NCI-H345 treated with DMSO at 0.1 percent for 48 hours (cell line): ENCODE results near the gene ERBB4.
"Not testable (repeated sequence)": the region's sequence is repeated elsewhere in the genome, so short reads cannot be mapped to it uniquely, and the experiment has no call there.

ENCODE experiments used
- DNase-seq: peaks from one replicate; lab custom pipeline; 2025; ENCODE audit not compliant: unreplicated experiment; lab: John Stamatoyannopoulos, UW

ERBB4 gene

DNA sequence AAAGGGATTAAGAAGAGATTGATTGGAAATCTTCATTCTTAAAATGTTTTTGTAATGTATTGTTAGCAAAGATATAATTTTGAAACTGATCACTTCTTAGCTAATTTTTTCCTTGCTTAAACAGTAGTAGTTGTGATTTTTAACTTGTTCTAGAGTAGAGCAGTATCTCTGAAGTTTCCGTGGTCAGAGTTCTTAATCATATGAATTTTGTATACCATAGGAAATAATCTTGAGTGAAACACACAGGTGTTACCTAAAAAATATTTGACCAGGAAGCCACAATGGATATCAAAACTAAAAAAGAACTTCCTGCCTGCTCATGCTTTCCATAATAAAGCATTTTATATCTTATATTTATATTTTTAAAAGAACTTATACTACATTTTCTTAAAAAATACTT is 907.1 kb downstream of the ERBB4 start:
- DNase-seq: no peak

DNA sequence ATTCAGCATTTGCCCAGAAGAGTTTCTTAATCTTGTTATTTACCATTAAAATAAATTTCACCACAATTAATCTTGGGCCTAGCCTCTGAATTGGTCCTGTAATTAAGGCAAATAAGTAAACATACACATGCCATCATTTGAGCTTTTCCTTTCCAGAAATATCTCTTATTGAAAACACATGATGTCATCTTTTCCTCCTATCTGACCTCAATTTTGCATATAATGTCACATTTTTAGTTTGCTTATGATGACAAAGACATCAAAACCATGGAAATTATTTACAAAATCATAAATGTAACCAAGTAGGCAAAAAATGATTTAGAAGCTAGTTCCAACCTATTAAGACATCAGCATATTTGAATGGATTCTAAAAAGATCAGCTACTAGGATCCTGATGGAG is 915.5 kb downstream of the ERBB4 start:
- no peak for DNase-seq

DNA sequence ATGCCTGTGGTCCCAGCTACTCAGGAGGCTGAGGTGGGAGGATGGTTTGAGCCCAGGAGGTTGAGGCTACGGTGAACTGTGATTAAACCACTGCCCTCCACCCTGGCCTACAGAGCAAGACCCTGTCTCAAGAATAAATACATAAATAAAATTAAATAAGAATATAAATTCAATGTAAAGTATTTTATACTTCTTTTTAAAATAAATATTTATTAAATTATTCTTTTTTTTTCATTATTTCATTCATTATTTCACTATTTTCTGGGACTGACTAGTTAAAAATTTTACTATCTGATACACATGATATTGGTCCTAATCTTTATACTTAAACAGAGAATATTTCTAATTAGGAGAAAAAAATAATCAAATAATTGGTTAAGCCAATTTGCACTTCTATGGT is 917.6 kb downstream of the ERBB4 start:
- DNase-seq: no peak

DNA sequence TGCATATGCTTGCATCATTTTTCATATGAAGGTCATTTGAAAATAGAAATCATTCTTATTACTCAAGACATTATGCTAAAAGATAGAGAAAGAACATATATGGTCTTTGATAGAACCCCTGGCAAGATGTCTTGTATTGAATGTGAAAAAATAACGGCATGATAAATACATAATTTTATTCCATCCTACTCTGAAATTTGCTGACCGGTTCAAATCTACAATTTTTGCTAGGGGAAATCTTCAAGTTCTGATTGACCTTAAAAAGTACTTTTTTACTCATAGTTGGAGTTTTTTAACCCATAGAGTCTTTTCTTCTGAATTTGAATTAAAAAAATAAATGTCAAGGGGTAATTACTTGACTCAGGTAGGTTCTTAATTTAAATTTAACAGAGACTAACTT is 920.8 kb downstream of the ERBB4 start:
- no peak for DNase-seq

DNA sequence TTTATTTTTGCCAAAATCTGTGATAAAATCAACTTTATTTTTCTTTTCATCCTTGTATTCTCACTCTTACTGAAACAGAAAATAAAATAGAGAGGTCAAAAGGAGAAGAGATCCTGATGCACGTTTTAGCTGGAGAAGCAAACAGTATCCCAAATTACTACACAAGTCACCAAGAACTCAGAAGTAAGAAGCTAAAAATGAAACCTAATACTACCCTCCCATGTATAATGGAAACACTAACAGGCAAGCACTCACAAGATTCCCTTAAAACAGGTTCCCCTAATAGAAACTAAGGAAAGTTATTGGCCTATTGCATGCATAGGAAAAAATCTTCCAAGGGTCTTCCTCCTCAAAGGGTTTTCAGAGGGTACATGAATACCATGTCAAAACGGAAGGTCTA is 927.0 kb downstream of the ERBB4 start:
- DNase-seq: no peak

DNA sequence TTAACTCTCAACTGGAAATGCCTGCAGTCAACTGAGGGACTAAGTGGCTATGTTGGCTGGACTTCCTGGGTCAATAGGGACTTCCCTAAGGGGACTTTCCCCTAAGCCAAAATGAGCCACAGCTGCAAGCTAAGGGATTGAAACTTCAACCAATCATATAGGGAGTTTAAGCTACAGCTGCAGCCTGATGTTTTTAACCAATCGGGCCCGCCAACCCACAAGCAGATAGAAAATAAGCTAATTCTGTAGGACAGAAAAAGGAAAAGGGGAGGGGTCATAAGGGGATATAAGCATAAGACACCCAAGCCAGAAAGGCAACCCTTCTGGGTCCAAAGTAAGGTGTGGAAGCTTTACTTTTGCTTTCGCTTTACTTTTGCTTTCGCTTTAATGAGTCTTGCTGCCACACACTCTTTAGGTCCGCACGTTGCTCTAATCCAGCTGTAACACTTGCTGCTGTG is 927.5 kb downstream of the ERBB4 start:
- peak; percentile 6 for DNase-seq

DNA sequence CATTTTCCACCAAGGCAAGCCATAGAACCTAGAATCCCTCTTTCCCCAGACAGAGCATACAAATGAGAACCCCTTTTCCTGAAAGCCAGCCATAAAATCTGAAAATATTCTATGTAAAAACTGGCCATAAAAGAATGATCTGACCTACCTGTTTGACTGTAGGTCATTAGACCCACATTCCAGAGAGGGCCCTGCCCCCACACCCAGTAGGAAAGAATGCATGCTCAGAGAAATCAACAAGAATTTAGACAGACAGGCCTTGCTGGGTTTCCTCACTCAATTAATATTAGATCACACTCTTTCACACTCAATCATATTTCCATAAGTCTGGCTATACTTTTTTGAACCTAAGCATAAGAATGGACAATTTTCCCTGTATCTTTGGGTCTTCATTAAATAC is 929.5 kb downstream of the ERBB4 start:
- DNase-seq: no peak

DNA sequence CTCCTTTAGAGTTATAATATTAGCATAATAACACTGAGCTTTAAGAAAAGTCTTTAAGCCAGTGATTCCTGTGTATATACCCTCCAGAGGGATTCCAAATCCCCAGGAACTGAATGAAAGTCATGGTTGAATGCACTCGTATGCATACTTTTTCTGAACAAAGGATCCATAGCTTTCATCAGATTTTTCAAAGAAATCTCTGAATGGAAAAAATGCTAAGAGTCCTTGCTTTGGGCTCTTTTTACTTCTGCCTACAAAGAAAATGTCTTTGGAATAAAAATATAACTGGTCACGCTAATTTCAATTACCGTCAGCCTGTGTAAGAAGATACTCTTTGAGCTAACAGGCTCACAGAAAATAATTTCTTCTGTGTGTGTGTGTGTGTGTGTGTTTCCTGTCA is 939.5 kb downstream of the ERBB4 start:
- DNase-seq: no peak

DNA sequence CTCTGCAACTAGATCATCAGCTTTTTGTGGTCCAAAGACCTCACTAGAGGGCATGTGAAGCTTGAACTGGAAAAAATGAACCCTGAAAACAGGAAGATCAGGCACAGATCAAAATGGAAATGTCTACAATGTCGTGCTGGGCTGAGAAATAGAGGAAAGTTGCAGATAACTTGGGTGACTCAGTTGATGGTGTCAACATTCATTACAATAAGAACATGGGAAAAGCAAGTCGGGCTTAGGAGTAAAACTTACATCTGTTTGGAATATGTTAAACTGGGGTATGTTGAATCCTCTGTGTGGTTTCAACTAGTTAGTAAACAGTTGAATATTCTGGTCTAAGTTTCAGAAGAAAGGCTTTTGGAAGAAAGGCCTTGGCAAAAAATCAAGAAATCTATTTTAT is 940.4 kb downstream of the ERBB4 start:
- DNase-seq: no peak

DNA sequence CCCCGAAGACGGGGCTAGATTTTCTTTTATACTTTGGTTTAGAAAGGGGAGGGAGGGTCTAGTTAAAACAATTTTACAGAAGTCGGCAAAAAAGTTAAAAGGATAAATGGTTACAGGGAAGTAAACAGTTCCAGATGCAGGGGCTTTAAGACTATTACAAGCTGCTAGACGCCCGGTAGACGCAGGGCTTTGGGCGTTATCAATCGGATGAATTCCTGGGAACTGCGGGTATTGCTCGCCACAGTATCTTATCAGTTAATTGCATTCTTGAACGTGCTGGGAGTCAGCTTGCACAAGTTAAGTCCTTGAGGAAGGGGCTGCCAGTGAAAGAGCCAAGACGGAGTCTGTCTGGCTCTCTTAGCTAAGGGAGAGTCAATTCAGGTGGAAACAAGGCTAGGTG is 946.6 kb downstream of the ERBB4 start:
- DNase-seq: not testable (repeated sequence)

DNA sequence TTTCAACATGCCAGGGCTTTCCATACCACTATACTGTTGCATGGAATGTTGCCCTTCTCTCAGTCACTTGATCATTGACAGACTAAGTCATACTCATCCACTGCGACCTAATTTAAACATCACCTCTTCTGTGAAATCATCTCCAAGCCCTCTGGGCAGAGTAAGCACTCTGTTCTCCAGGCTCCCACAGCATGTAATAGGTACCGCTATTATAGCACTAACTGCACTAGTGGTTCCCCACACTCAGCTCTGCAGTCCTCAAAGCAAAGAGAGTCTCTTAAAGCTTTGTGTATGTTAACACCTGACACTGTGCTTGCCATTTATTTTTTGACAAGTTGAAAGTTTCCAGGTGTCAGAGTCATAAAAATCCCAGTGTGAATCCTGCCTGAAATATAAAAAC is 947.2 kb downstream of the ERBB4 start:
- DNase-seq: no peak

DNA sequence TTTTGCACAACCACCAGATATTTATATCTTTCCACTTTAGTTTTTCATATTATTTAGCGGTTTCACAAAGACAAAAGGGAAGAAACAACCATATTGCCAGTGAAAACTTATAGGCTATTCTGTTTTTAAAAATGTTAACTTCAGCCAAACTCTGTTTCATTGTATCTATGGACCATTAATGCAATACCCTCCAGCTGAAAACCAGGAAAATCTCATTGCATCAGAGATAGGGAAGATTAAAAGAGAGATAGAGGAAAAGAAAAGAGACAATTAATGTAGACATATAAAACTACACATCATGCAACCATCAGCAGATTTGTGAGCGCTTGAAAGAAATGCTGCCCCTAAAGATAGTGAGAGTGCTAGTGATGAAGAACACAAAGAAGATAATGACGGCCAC is 970.2 kb downstream of the ERBB4 start:
- no peak for DNase-seq

DNA sequence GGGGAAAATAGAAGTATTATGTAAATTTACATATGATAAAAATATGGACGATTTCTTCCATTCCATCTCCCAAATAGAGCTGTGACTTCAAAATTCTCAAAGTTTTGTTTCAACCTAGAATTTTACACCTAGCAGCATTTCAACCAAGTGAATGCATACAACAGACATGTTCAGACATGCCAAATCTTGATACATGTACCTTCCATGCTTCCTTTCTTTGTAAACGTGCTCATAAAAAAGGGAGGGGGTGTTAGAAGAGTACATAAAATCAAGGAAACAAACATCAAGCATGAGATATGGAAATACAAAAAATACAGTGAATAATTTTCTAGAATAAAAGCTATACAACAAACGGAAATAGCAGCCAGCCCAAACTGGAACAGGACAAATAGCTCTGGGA is 974.2 kb downstream of the ERBB4 start:
- no peak for DNase-seq

DNA sequence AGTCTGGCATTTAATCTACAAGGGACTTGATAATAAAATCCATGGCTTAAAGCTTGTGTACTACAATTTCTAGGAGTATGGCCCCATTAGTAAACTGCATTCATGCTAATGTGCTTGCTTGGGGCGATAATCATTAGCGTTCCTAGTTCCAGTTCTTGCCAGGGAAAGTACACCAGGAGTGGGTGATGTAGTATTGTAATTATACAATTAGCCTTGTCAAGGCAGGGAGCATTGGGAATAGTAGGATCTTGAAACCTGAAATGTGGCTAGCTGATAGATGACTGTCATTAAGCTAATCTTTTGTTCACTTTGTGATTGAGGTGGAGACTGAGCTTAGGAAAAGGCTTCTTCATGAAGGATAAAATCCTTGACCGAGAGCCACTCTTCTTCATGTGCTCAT is 993.0 kb downstream of the ERBB4 start:
- no peak for DNase-seq

DNA sequence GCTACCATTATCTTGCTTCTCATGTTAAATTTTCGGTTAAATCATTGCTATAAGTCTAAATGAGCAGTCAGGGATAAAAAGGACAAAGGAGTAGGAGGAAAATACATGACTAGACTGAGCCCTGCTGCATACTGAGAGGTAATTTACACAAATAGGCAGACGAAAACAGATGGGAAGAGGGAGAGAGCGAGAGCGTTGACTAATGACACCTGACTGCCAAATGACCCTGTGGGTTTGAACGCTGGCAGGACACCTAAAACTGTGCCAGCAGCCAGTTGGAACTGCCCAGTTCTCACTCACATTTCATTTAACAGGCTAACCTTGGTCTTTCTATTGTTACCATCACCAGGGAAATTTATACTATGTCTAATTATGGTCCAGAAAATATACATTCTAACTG is 1004.0 kb downstream of the ERBB4 start:
- DNase-seq: no peak

DNA sequence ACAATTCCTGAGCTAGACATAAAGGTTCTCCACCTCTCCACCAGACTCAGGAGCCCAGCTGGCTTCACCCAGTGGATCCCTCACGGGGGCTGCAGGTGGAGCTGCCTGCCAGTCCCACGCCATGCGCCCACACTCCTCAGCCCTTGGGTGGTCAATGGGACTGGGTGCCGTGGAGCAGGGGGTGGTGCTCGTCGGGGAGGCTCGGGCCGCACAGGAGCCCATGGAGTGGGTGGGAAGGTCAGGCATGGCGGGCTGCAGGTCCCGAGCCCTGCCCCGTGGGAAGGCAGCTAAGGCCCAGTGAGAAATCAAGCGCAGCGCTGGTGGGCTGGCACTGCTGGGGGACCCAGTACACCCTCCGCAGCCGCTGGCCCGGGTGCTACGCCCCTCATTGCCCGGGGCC is 1014.4 kb downstream of the ERBB4 start:
- not testable (repeated sequence) for DNase-seq

DNA sequence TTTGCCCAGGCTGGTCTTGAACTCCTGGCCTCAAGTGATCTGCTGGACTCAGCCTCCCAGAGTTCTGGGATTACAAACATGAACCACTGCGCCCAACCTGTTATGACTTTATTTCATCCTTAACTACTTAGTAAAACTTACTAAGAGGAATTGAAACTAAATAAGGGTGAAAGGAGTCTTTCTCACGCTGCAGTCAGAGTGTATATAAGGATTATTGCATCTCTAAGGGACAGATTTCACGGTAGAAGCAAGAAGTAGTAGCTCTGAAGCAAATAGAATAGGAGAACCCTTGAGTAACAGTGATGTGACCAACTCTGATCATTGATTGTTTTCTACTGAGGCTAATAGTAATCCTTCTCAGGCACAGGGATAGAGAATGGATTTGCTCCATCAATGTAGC is 1022.1 kb downstream of the ERBB4 start:
- DNase-seq: no peak

DNA sequence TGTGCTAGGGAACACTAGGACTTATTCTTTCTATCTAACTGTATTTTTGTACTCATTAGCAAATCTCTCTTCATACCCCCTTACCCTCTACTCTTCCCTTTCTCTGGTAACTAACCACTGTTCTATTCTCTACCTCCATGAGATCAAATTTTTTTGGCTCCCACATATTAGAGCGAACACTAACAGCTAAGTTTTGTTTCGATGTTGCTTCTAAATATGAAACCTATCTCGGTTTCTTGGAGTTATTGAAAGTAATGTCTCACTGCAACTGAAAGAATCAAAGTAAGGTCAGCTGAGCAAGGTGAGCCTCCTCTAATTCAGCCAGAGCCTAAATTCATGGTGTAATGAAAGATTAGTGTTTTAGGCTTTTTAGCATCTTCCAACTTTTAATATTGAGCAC is 1024.6 kb downstream of the ERBB4 start:
- no peak for DNase-seq

DNA sequence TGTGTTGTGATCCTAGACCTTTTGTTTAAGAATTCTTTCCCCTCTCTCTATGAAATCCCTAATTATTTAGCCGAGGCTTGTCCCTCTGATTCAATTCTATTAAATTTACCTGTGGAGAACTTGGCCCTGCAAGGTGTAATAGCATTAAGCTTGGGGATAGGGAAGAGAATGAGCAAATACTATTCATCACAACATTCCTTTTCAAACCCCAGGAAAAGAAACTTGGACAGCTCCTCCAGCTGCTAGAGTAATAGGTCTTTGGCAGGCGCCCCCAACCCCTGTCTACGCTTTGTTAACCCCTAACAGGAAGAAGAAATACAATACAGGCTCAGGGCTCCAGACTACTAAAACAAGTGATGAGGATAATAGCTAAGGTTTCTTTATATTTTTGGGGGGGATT is 1025.2 kb downstream of the ERBB4 start:
- no peak for DNase-seq

DNA sequence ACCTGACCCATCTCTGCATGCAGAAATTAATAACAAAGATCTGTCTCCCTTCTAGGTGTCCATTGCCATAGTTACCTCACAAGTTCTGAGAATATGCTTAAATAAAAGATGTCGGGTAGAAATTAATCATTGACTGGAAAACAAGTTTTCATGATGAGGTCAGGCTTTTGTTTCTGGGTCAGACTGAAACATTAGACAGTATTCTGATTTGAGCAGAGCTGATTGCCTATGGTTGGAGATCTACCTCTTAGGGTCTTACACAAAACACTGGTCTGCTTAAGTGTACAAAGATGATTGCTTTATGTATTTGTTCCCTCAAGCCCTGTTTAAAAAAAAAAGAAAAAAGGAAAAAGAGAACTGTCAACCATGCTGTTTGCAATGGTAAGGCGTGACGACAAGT is 1025.8 kb downstream of the ERBB4 start:
- DNase-seq: no peak

DNA sequence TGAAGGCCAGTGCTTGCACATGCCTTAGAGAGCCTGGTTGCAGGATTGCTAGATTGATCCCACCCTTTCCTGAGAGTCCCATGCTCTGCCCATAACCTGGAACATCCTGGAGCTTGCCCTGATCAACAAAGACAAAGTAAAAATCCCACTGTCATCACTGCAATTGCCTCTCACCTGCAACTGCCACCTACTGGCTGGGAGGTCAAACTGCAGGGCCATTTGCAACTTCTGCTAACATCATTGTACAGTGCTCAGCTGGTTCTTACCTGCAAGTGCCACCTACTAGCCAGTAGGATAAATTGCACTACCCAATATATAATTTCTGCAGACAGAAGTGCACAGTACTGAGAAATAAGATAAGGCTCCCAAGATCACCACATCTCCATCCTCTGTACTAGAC is 1034.7 kb downstream of the ERBB4 start:
- DNase-seq: no peak

DNA sequence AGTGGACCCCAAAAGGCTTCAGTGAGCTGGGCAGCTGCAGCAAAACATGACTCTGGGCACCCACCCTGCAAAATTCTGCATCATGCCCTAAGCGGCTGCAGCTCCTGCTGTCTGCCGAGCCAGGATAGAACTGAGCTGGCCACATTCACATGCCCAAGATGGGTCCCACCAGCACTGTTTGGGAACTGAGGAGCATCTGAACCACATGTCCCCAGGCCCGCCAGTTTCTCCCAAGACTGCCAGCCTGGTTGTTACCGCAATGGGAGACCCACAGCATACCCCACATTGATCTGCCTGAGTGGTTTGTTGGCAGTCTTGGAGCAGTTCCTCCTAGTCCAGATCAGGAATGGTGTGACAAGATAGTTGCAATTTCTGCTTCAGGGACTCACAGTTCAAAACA is 1035.4 kb downstream of the ERBB4 start:
- DNase-seq: no peak

DNA sequence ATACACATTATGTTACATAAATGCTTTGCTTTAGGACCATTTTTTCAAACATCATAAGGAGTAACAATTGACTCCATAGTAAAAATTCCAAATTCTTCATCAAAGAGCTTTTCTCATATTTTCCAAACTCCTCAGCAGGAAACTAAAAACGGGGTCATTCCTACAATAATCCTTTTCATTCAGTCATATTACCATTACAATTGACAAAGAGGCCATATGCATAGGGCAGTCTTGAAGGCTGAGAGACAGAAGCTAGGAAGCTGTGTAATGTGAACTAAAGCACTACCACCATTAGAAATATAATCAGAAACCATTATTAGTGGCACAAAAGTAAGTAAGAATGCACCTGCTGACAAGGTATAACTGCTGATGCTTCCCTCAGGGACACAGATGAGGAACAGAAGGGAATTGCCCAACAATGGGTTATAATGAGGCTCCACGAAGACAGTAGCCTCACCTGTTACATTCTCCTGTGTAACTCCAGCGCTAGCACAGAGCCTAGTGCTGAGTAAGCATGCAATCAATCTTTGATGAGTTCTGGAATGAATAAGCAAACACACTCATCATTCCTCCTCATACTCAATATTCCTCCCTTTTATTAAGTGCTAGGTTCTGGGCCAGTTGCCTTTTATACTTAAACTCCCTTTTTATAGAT is 1039.9 kb downstream of the ERBB4 start:
- DNase-seq: no peak

DNA sequence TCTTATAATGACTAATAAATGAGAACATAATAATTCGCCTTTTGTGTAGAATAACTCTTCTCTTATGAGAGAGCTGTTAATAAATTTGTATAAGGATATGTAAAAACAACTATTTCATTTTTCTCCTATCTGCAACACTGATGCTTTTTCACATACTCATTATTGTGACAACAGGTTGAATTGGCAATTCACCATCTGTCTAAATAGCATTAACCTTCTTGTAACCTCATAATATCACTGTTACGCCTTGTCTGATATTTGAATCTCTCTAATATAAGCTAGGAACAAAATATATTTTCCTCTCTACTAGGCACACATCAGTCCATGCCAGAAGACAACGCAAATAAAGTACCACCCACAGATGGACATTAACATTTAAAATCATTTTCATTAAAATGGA is 1043.3 kb downstream of the ERBB4 start:
- no peak for DNase-seq
